C4-2B (cell line): ENCODE data around the gene MAB21L3.

Source experiments
- H3K27ac ChIP-seq: fragments of 450-650 bp; 2 replicates; pipeline ENCODE4 v1.5.1; 2017
- CTCF ChIP-seq: fragments of 450-650 bp; conservative IDR thresholded peaks from 2 replicates; pipeline ENCODE4 v1.5.1; 2017; ENCODE audit warnings: mild to moderate bottlenecking
- ZFX ChIP-seq: fragments of 450-650 bp; IDR thresholded peaks from 2 replicates; pipeline ENCODE4 v1.6.1; 2017

MAB21L3 gene

GRCh38 chr1:116076831-116077230 is 34.4 kb upstream of the MAB21L3 start:
- no peak overlapping the region for H3K27ac ChIP-seq
- TF ChIP-seq CTCF (no peak), ZFX (no peak)

- no peak overlapping the region for H3K27ac ChIP-seq
- TF ChIP-seq CTCF (no peak), ZFX (no peak)
These were observed 32.4 kb upstream of the MAB21L3 start for GRCh38 chr1:116078699-116079223.

- H3K27ac ChIP-seq, result no peak overlapping the region
- TF ChIP-seq CTCF (no peak), ZFX (no peak)
These were observed 23.6 kb upstream of the MAB21L3 start for GRCh38 chr1:116087628-116088027.

- TF ChIP-seq CTCF, result no peak
- TF ChIP-seq ZFX, result no peak
These were observed 21.3 kb upstream of the MAB21L3 start for GRCh38 chr1:116089870-116090269.

GRCh38 chr1:116091083-116091482 is 20.1 kb upstream of the MAB21L3 start:
- TF ChIP-seq CTCF (no peak), ZFX (no peak)
- no peak overlapping the region for H3K27ac ChIP-seq

More at GRCh38 chr1:116089870-116090269, 21.3 kb upstream of the MAB21L3 start:
- H3K27ac ChIP-seq, result no peak overlapping the region

GRCh38 chr1:116092752-116093489 is 18.3 kb upstream of the MAB21L3 start:
- TF ChIP-seq ZFX, result no peak
- TF ChIP-seq CTCF, result no peak
- H3K27ac ChIP-seq, result no peak overlapping the region

GRCh38 chr1:116095027-116095426 is 16.2 kb upstream of the MAB21L3 start:
- TF ChIP-seq ZFX (no peak), CTCF (no peak)

More at GRCh38 chr1:116095027-116095426, 16.2 kb upstream of the MAB21L3 start:
- no peak overlapping the region for H3K27ac ChIP-seq
